GM06990 (cell line): ENCODE results near the gene CTCFL.

Source experiments
- DNase-seq: peaks from one replicate; pipeline ENCODE4 v3.0.0-alpha.2; 2011; ENCODE audit not compliant: insufficient read length; ENCODE audit errors: extremely low read depth
- H3K27me3 ChIP-seq: replicated peaks from 2 replicates; pipeline ENCODE4 v1.6.0; 2011; ENCODE audit warnings: low read length; ENCODE audit not compliant: control insufficient read depth, insufficient read depth
- H3K36me3 ChIP-seq: 2 replicates; pipeline ENCODE4 v1.5.1; 2011; ENCODE audit warnings: low read length; ENCODE audit not compliant: control insufficient read depth, insufficient read depth
- H3K4me3 ChIP-seq: replicated peaks from 2 replicates; pipeline ENCODE4 v1.5.1; 2011; ENCODE audit warnings: low read depth, mild to moderate bottlenecking, control low read depth, low read length
- TF ChIP-seq, protein P1 (sequence below): IDR thresholded peaks from 2 replicates; pipeline ENCODE4 v1.5.1; 2011; ENCODE audit warnings: low read length, control low read depth, mild to moderate bottlenecking, inconsistent platforms; ENCODE audit not compliant: insufficient read depth, poor library complexity, severe bottlenecking

CTCFL gene

DNA sequence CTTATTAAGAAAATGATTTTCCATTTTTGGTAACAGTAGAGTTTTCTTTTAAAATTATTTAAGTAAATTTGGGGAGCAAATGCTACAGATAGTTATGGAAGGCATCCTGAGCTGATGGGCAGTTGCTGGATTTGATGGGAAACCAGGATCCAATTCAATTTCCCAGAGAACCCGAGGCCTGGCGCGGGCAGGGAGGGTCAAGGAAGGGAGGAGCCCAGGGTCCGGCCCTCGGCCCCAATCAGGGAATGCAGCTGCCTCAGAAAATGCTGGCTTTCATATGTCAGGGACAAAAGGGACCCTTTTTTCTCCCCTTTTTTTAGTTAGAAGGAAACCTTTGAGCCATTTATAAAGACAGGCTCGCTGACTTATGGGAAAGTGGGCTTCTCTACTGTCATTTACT, 42.1 kb downstream of the CTCFL start:
- DNase-seq: no peak
- H3K4me3 ChIP-seq: no peak overlapping the region
- no peaks in the 10 kb centered on the region for H3K27me3 ChIP-seq
- TF ChIP-seq, protein P1, sequence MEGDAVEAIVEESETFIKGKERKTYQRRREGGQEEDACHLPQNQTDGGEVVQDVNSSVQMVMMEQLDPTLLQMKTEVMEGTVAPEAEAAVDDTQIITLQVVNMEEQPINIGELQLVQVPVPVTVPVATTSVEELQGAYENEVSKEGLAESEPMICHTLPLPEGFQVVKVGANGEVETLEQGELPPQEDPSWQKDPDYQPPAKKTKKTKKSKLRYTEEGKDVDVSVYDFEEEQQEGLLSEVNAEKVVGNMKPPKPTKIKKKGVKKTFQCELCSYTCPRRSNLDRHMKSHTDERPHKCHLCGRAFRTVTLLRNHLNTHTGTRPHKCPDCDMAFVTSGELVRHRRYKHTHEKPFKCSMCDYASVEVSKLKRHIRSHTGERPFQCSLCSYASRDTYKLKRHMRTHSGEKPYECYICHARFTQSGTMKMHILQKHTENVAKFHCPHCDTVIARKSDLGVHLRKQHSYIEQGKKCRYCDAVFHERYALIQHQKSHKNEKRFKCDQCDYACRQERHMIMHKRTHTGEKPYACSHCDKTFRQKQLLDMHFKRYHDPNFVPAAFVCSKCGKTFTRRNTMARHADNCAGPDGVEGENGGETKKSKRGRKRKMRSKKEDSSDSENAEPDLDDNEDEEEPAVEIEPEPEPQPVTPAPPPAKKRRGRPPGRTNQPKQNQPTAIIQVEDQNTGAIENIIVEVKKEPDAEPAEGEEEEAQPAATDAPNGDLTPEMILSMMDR: no peak
- no peaks in the 10 kb centered on the region for H3K36me3 ChIP-seq

- no peak for DNase-seq
- Histone ChIP-seq H3K36me3 (no peaks in the 10 kb centered on the region), H3K4me3 (no peak overlapping the region), H3K27me3 (no peaks in the 10 kb centered on the region)
- TF ChIP-seq, protein P1: no peak
Observed at GRCh38 chr20:57482148-57482547, 42.8 kb downstream of the CTCFL start.

DNA sequence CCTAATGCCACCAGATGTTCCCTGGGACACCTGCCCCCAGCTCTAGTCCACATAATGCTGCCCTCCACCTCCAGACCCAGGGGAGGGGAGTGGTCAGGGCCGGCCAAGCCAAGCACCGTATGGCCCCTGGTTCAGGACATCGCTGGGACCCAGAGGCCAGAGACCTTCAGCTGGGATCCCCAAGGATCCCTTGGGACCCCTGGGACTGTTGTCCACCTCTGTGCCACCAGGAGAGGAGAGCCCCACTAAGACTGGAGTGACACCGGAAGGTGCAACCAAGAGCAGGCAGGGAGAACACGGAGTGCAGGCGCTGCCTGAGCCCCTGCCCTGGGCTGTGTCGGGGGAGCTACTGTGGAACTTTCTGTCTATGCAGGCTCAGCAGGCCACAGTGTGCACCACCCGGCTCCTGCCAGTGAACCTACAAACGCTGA, 43.6 kb downstream of the CTCFL start:
- H3K4me3 ChIP-seq: peak overlapping the region; percentile 16
- no peaks in the 10 kb centered on the region for H3K27me3 ChIP-seq
- peak; percentile 66 for DNase-seq
- TF ChIP-seq, protein P1: no peak
- no peaks in the 10 kb centered on the region for H3K36me3 ChIP-seq

DNA sequence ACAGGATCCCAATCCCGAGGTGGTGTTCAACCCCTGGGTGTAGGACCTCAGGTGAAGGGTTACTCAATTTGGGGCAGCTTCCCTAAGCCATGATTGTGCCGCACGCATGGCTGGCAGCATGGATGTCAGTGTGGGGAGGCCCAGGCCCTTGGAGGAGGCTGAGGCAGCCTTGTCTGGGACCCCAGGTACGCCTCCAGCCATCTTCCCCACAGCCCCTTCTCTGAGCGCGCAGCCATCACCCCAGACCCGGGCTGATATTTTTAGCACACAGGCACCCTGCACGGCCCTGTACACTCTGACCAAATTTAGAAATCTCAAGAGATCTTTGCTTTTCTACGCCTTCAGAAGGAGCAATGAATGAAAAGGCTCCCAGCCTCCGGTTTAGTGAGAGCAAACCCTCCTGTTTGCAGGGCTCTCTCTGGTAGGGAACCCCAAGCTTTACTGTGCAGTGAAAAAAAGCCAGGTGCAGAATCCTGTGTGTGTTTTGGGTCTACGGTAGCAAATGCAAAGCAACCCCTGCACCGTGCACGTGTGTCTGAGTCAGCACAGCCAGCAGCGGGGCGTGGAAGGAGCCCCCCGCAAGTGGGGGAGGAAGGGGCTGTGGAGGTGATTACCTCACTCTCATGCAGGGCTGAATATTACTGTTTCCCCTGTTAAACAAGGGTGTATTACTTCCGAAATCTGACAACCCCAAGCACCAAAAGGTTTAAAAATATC, 44.3 kb downstream of the CTCFL start:
- Histone ChIP-seq H3K4me3 (peak overlapping the region; percentile 11), H3K36me3 (no peaks in the 10 kb centered on the region), H3K27me3 (no peaks in the 10 kb centered on the region)
- TF ChIP-seq, protein P1: no peak
- DNase-seq: peak; percentile 86

GRCh38 chr20:57479196-57479595, 45.7 kb downstream of the CTCFL start:
- H3K4me3 ChIP-seq: no peak overlapping the region
- TF ChIP-seq, protein P1: no peak
- H3K27me3 ChIP-seq: no peaks in the 10 kb centered on the region
- no peak for DNase-seq
- no peaks in the 10 kb centered on the region for H3K36me3 ChIP-seq
